ENCODE measurements around the gene OBSCN. TPM values are rescaled to one million over a fixed set of nuclear protein-coding genes. Genes with fewer than 3 reads are reported as not detected.

Gene OBSCN
- total and polyA plus RNA-seq, 11 donors: 155 to 524 (median 354) TPM

- intact Hi-C loops (cut with DNase I): loop anchor here in 1 of 10 donors (10.0 kb wide), 1 partner anchor 53 kb away; no protein-coding TSS in a partner anchor
- 89 to 92% (median 91%) methylated on average over 12 of the region's 12 CpGs for WGBS, 4 donors
- ATAC-seq: no peak
- no peak for DNase-seq
- Histone ChIP-seq H3K4me1 (peaks cover 0 to 30% (median 8%) of the 10 kb centered on the region in 12 donors), H3K9me3 (no peaks in the 10 kb centered on the region), H3K27me3 (no peaks in the 10 kb centered on the region), H3K36me3 (peaks cover 0 to 19% (median 6%) of the 10 kb centered on the region in 9 donors), H3K27ac (peak overlapping the region in 2 of 12 donors; percentile 41 to 45), H3K4me3 (no peak overlapping the region)
- TF ChIP-seq CTCF (IDR thresholded peaks at IDR 0.05) (no peak), POLR2A (IDR thresholded peaks at IDR 0.05) (no peak)
Measured at GRCh38 chr1:228177721-228178710, 29.8 kb upstream of the OBSCN start.

GRCh38 chr1:228178737-228179684 lies 28.8 kb upstream of the OBSCN start:
- H3K36me3 ChIP-seq: peaks cover 0 to 19% (median 6%) of the 10 kb centered on the region in 9 donors
- H3K27ac ChIP-seq: peak overlapping the region in 2 of 12 donors; percentile 41 to 45
- H3K4me1 ChIP-seq: peaks cover 0 to 24% (median 8%) of the 10 kb centered on the region in 12 donors
- ATAC-seq: no peak
- no peak for DNase-seq
- H3K9me3 ChIP-seq: no peaks in the 10 kb centered on the region
- TF ChIP-seq POLR2A (IDR thresholded peaks at IDR 0.05) (no peak), CTCF (IDR thresholded peaks at IDR 0.05) (no peak)
- no peak overlapping the region for H3K4me3 ChIP-seq
- intact Hi-C loops (cut with DNase I): loop anchor here in 1 of 10 donors (10.0 kb wide), 1 partner anchor 54 kb away; no protein-coding TSS in a partner anchor
- H3K27me3 ChIP-seq: no peaks in the 10 kb centered on the region
- 72 to 82% (median 76%) methylated on average over 12 of the region's 12 CpGs for WGBS, 4 donors

GRCh38 chr1:228180271-228180958 lies 27.4 kb upstream of the OBSCN start:
- Histone ChIP-seq H3K4me1 (peaks cover 0 to 16% (median 8%) of the 10 kb centered on the region in 12 donors), H3K36me3 (peaks cover 0 to 11% (median 0%) of the 10 kb centered on the region in 9 donors), H3K9me3 (no peaks in the 10 kb centered on the region), H3K27me3 (no peaks in the 10 kb centered on the region), H3K27ac (no peak overlapping the region), H3K4me3 (no peak overlapping the region)
- WGBS, 4 donors: 78 to 89% (median 84%) methylated on average over 4 of the region's 4 CpGs
- intact Hi-C loops (cut with DNase I): no loop called here
- DNase-seq (no peak), ATAC-seq (no peak)
- TF ChIP-seq CTCF (IDR thresholded peaks at IDR 0.05) (peak in 5 of 12 donors; percentile 6 to 35 (median 24)), POLR2A (IDR thresholded peaks at IDR 0.05) (no peak)

Measured in heart left ventricle (tissue), 16 donors.